Common myeloid progenitor, CD34-positive (primary cell): ENCODE data around the gene SLC49A4.
A peak's percentile ranks its signal among the peaks of the same experiment; 100 is the strongest.

Source experiments
- CTCF ChIA-PET: fragments of 350-600 bp; sonication (Branson Sonifier 250); formaldehyde crosslinking; loops from one replicate; lab custom pipeline; 2021; ENCODE audit warnings: antibody characterized with exemption; lab: Charles Lee
- POLR2A ChIA-PET: fragments of 350-600 bp; sonication (Branson Sonifier 250); formaldehyde crosslinking; loops from one replicate; lab custom pipeline; 2021; ENCODE audit warnings: antibody characterized with exemption; lab: Charles Lee
- DNase-seq, 3 donors: peaks; one replicate each; pipeline versions ENCODE4 v3.0.0 to v3.0.0-alpha.2; 2013
- H3K27ac ChIP-seq, 2 experiments: 1 replicate in 1 of 2; 2 replicates in 1 of 2; pipeline ENCODE4 v1.7.0; 2013; ENCODE audit warnings: inconsistent platforms in 2 of 2, low read length in 2 of 2, mild to moderate bottlenecking in 2 of 2, low read depth in 1 of 2, moderate library complexity in 1 of 2; ENCODE audit not compliant: severe bottlenecking in 2 of 2, insufficient read depth in 1 of 2, poor library complexity in 1 of 2
- H3K27me3 ChIP-seq, 5 experiments: replicated peaks in 2 of 5; 1 replicate in 3 of 5; 2 replicates in 2 of 5; pipeline versions ENCODE4 v1.6.1 to v1.7.0; 2013; ENCODE audit warnings: low read length in 4 of 5, mild to moderate bottlenecking in 2 of 5, moderate library complexity in 2 of 5, inconsistent platforms in 1 of 5; ENCODE audit not compliant: insufficient read depth in 5 of 5, control insufficient read depth in 4 of 5
- H3K36me3 ChIP-seq, 4 experiments: 1 replicate in 2 of 4; 2 replicates in 2 of 4; pipeline versions ENCODE4 v1.6.1 to v1.7.0; 2013; ENCODE audit warnings: low read length in 3 of 4, control low read depth in 1 of 4, mild to moderate bottlenecking in 1 of 4; ENCODE audit not compliant: control insufficient read depth in 4 of 4, insufficient read depth in 4 of 4
- H3K4me1 ChIP-seq, 4 experiments: 1 replicate in 3 of 4; 2 replicates in 1 of 4; pipeline versions ENCODE4 v1.6.1 to v1.7.1; 2013; ENCODE audit warnings: low read length in 3 of 4, mild to moderate bottlenecking in 3 of 4, control low read depth in 1 of 4, inconsistent platforms in 1 of 4, moderate library complexity in 1 of 4; ENCODE audit not compliant: control insufficient read depth in 4 of 4, insufficient read depth in 4 of 4; ENCODE audit errors: control extremely low read depth in 1 of 4
- H3K4me3 ChIP-seq, 7 experiments: 1 replicate in 4 of 7; 2 replicates in 3 of 7; pipeline versions ENCODE4 v1.5.1 to v1.7.0; 2013; ENCODE audit warnings: mild to moderate bottlenecking in 7 of 7, low read length in 6 of 7, moderate library complexity in 6 of 7, inconsistent platforms in 2 of 7, low read depth in 2 of 7, control low read depth in 1 of 7; ENCODE audit not compliant: insufficient read depth in 4 of 7, control insufficient read depth in 1 of 7; ENCODE audit errors: extremely low read depth in 1 of 7
- H3K9me3 ChIP-seq, 5 experiments: 1 replicate in 4 of 5; 2 replicates in 1 of 5; pipeline versions ENCODE4 v1.6.1 to v1.7.1; 2013; ENCODE audit warnings: low read length in 4 of 5, mild to moderate bottlenecking in 2 of 5, inconsistent platforms in 1 of 5, low read depth in 1 of 5, moderate library complexity in 1 of 5; ENCODE audit not compliant: control insufficient read depth in 4 of 5, insufficient read depth in 2 of 5; ENCODE audit errors: control extremely low read depth in 1 of 5
- WGBS: methylation state at CpG from one replicate; pipeline ENCODE4 v1.1.5; 2013; ENCODE audit not compliant: insufficient coverage; 5-methylcytosine and 5-hydroxymethylcytosine counted together

The SLC49A4 gene

GRCh38 chr3:122915300-122916055 lies 120.6 kb downstream of the SLC49A4 start:
- H3K27me3 ChIP-seq, result peaks cover 0 to 54% (median 14%) of the 10 kb centered on the region in 5 experiments
- ChIA-PET CTCF (no interaction called here), POLR2A (no interaction called here)
- H3K9me3 ChIP-seq, result no peaks in the 10 kb centered on the region
- DNase-seq, result no peak
- H3K4me1 ChIP-seq, result peaks cover 0 to 12% (median 4%) of the 10 kb centered on the region in 4 experiments
- WGBS, result 97% methylated on average over 11 of the region's 17 CpGs
- H3K4me3 ChIP-seq, result no peak overlapping the region
- no peaks in the 10 kb centered on the region for H3K36me3 ChIP-seq
- H3K27ac ChIP-seq, result no peak overlapping the region

- H3K27ac ChIP-seq, result no peak overlapping the region
- DNase-seq, result peak in 1 of 3 donors; percentile 23
- H3K4me1 ChIP-seq, result peaks cover 0 to 12% (median 4%) of the 10 kb centered on the region in 4 experiments
- H3K9me3 ChIP-seq, result no peaks in the 10 kb centered on the region
- no CpG with 5 or more reads among the region's 4 CpGs for WGBS
- peaks cover under 1 to 59% (median 18%) of the 10 kb centered on the region in 5 experiments for H3K27me3 ChIP-seq
- CTCF ChIA-PET, result no interaction called here
- H3K36me3 ChIP-seq, result no peaks in the 10 kb centered on the region
- no peak overlapping the region for H3K4me3 ChIP-seq
- POLR2A ChIA-PET, result no interaction called here
Measured at GRCh38 chr3:122916084-122916483, 121.2 kb downstream of the SLC49A4 start.

- DNase-seq, result no peak
- POLR2A ChIA-PET, result no interaction called here
- WGBS, result 96% methylated on average over 6 of the region's 6 CpGs
- H3K27ac ChIP-seq, result no peak overlapping the region
- CTCF ChIA-PET, result no interaction called here
- peaks cover 5 to 59% (median 23%) of the 10 kb centered on the region in 5 experiments for H3K27me3 ChIP-seq
- H3K4me1 ChIP-seq, result peaks cover 0 to 14% (median 6%) of the 10 kb centered on the region in 4 experiments
- no peaks in the 10 kb centered on the region for H3K36me3 ChIP-seq
- H3K4me3 ChIP-seq, result no peak overlapping the region
- H3K9me3 ChIP-seq, result no peaks in the 10 kb centered on the region
Measured at GRCh38 chr3:122916580-122916979, 121.7 kb downstream of the SLC49A4 start.

GRCh38 chr3:122917412-122917811 lies 122.5 kb downstream of the SLC49A4 start:
- Histone ChIP-seq H3K4me1 (peaks cover 0 to 22% (median 13%) of the 10 kb centered on the region in 4 experiments), H3K27me3 (peaks cover 5 to 59% (median 27%) of the 10 kb centered on the region in 5 experiments), H3K27ac (no peak overlapping the region), H3K36me3 (no peaks in the 10 kb centered on the region), H3K4me3 (no peak overlapping the region), H3K9me3 (no peaks in the 10 kb centered on the region)
- ChIA-PET POLR2A (no interaction called here), CTCF (no interaction called here)
- no peak for DNase-seq
- WGBS, result 93% methylated on average over 4 of the region's 4 CpGs

- ChIA-PET CTCF (no interaction called here), POLR2A (no interaction called here)
- peak in 1 of 3 donors; percentile 19 for DNase-seq
- Histone ChIP-seq H3K36me3 (no peaks in the 10 kb centered on the region), H3K4me3 (no peak overlapping the region), H3K27me3 (peaks cover 5 to 59% (median 36%) of the 10 kb centered on the region in 5 experiments), H3K4me1 (peaks cover 0 to 16% (median 12%) of the 10 kb centered on the region in 4 experiments), H3K27ac (no peak overlapping the region), H3K9me3 (no peaks in the 10 kb centered on the region)
- WGBS, result 56% methylated on average over 4 of the region's 5 CpGs
Measured at GRCh38 chr3:122918576-122919290, 123.9 kb downstream of the SLC49A4 start.

GRCh38 chr3:122919291-122919610 lies 124.4 kb downstream of the SLC49A4 start:
- ChIA-PET POLR2A (no interaction called here), CTCF (no interaction called here)
- Histone ChIP-seq H3K36me3 (no peaks in the 10 kb centered on the region), H3K27ac (no peak overlapping the region), H3K27me3 (peaks cover 5 to 59% (median 31%) of the 10 kb centered on the region in 5 experiments), H3K4me3 (no peak overlapping the region), H3K4me1 (peaks cover 0 to 16% (median 12%) of the 10 kb centered on the region in 4 experiments), H3K9me3 (no peaks in the 10 kb centered on the region)
- 100% methylated on average over 2 of the region's 3 CpGs for WGBS
- no peak for DNase-seq

- no peak overlapping the region for H3K27ac ChIP-seq
- WGBS, result 91% methylated on average over 5 of the region's 6 CpGs
- CTCF ChIA-PET, result interaction anchor here (0.8 to 1.0 kb wide), 2 partner anchors 28 to 31 kb away, joined by 3 read pairs; no protein-coding TSS in a partner anchor
- peaks cover 0 to 15% (median 11%) of the 10 kb centered on the region in 4 experiments for H3K4me1 ChIP-seq
- no peaks in the 10 kb centered on the region for H3K9me3 ChIP-seq
- no peaks in the 10 kb centered on the region for H3K36me3 ChIP-seq
- no peak overlapping the region for H3K4me3 ChIP-seq
- H3K27me3 ChIP-seq, result peaks cover 5 to 54% (median 27%) of the 10 kb centered on the region in 5 experiments
- POLR2A ChIA-PET, result no interaction called here
- DNase-seq, result no peak
Measured at GRCh38 chr3:122920986-122921385, 126.1 kb downstream of the SLC49A4 start.
